Neural cell (in vitro differentiated cells): ENCODE data around the gene GPAT3. TPM values are rescaled to one million over a fixed set of nuclear protein-coding genes. Genes with fewer than 3 reads are reported as not detected.
A peak's percentile ranks its signal among the peaks of the same experiment; 100 is the strongest.

ENCODE experiments used
- H2AFZ ChIP-seq: fragments of 200-600, 300-800 bp; sonication (generic), shearing (Covaris generic); 2 replicates; pipeline ENCODE4 v1.6.0; 2014; ENCODE audit warnings: low read depth, mild to moderate bottlenecking, antibody characterized with exemption, low read length, moderate library complexity
- H3F3A ChIP-seq: fragments of 200-600 bp; shearing (Covaris generic); 2 replicates; pipeline ENCODE4 v1.6.1; 2016; ENCODE audit warnings: mild to moderate bottlenecking, moderate library complexity, mixed read lengths, antibody characterized with exemption, low read length; ENCODE audit not compliant: insufficient read depth, poor library complexity, severe bottlenecking
- H3K27ac ChIP-seq: fragments of 200-600, 300-800 bp; sonication (generic), shearing (Covaris generic); 2 replicates; pipeline ENCODE4 v1.5.1; 2014; ENCODE audit warnings: mild to moderate bottlenecking, low read length, moderate library complexity
- H3K27me3 ChIP-seq: fragments of 300-800, 200-600 bp; sonication (generic), shearing (Covaris generic); 2 replicates; pipeline ENCODE4 v1.6.0; 2014; ENCODE audit warnings: mild to moderate bottlenecking, low read depth, low read length, moderate library complexity; ENCODE audit not compliant: insufficient read depth
- H3K36me3 ChIP-seq: fragments of 300-800, 200-600 bp; sonication (generic), shearing (Covaris generic); 2 replicates; pipeline ENCODE4 v1.5.1; 2014; ENCODE audit warnings: mild to moderate bottlenecking, antibody characterized with exemption, low read length, moderate library complexity; ENCODE audit not compliant: insufficient read depth
- H3K4me2 ChIP-seq: fragments of 300-800, 200-600 bp; sonication (generic), shearing (Covaris generic); 2 replicates; pipeline ENCODE4 v1.6.0; 2014; ENCODE audit warnings: mild to moderate bottlenecking, low read length
- H3K4me3 ChIP-seq: fragments of 300-800, 200-600 bp; sonication (generic), shearing (Covaris generic); 2 replicates; pipeline ENCODE4 v1.5.1; 2014; ENCODE audit warnings: mild to moderate bottlenecking, low read length, moderate library complexity
- H3K79me2 ChIP-seq: fragments of 200-600 bp; shearing (Covaris generic); replicated peaks from 2 replicates; pipeline ENCODE4 v1.6.0; 2014; ENCODE audit warnings: mild to moderate bottlenecking, low read length, moderate library complexity; ENCODE audit not compliant: insufficient read depth
- H3K9ac ChIP-seq: fragments of 300-800, 200-600 bp; sonication (generic), shearing (Covaris generic); 2 replicates; pipeline ENCODE4 v1.6.1; 2016; ENCODE audit warnings: mild to moderate bottlenecking, low read length, mixed read lengths
- H3K9me2 ChIP-seq: fragments of 200-600 bp; shearing (Covaris generic); 2 replicates; pipeline ENCODE4 v1.6.1; 2016; ENCODE audit warnings: mild to moderate bottlenecking, low read length, mixed read lengths; ENCODE audit not compliant: insufficient read depth
- H3K9me3 ChIP-seq: fragments of 200-600, 300-800 bp; sonication (generic), shearing (Covaris generic); 2 replicates; pipeline ENCODE4 v1.6.1; 2016; ENCODE audit warnings: mild to moderate bottlenecking, mixed run types, low read length, moderate library complexity, mixed read lengths
- H4K20me1 ChIP-seq: fragments of 200-600 bp; shearing (Covaris generic); 2 replicates; pipeline ENCODE4 v1.6.1; 2016; ENCODE audit warnings: mild to moderate bottlenecking, mixed run types; ENCODE audit not compliant: insufficient read depth
- CTCF ChIP-seq: fragments of 450-650 bp; IDR thresholded peaks from 2 replicates; pipeline ENCODE4 v1.5.1; 2014; ENCODE audit warnings: antibody characterized with exemption, mild to moderate bottlenecking, moderate library complexity; ENCODE audit not compliant: poor library complexity, severe bottlenecking
- EP300 ChIP-seq: fragments of 450-650 bp; conservative IDR thresholded peaks from 2 replicates; pipeline ENCODE4 v1.6.1; 2014; ENCODE audit warnings: antibody characterized with exemption, mild to moderate bottlenecking, moderate library complexity; ENCODE audit not compliant: poor library complexity, severe bottlenecking
- EZH2 ChIP-seq: fragments of 200-600, 300-800 bp; shearing (Covaris generic), sonication (generic); IDR thresholded peaks from 2 replicates; pipeline ENCODE4 v1.6.1; 2014; ENCODE audit warnings: antibody characterized with exemption, low read length, borderline replicate concordance, mild to moderate bottlenecking; ENCODE audit not compliant: insufficient read depth, poor library complexity, severe bottlenecking
- MXI1 ChIP-seq: fragments of 450-650 bp; conservative IDR thresholded peaks from 2 replicates; pipeline ENCODE4 v1.6.1; 2014; ENCODE audit warnings: antibody characterized with exemption, mild to moderate bottlenecking; ENCODE audit not compliant: poor library complexity, severe bottlenecking
- POLR2AphosphoS5 ChIP-seq: IDR thresholded peaks from 2 replicates; pipeline ENCODE4 v1.6.1; 2012
- RAD21 ChIP-seq: fragments of 450-650 bp; conservative IDR thresholded peaks from 2 replicates; pipeline ENCODE4 v1.6.1; 2014; ENCODE audit warnings: antibody characterized with exemption, mild to moderate bottlenecking, moderate library complexity
- REST ChIP-seq: IDR thresholded peaks from 2 replicates; pipeline ENCODE4 v1.6.1; 2012; ENCODE audit warnings: borderline replicate concordance
- SMC3 ChIP-seq: fragments of 450-650 bp; conservative IDR thresholded peaks from 2 replicates; pipeline ENCODE4 v1.6.1; 2014; ENCODE audit warnings: antibody characterized with exemption, mild to moderate bottlenecking, moderate library complexity; ENCODE audit not compliant: poor library complexity
- TAF1 ChIP-seq: IDR thresholded peaks from 2 replicates; pipeline ENCODE4 v1.6.1; 2012; ENCODE audit warnings: low read depth
- polyA minus RNA-seq: library from RNA; depleted of rRNA, polyadenylated mRNA; stranded (reverse); fragments of >200 nt; gene quantifications from 2 replicates; pipeline ENCODE4 v1.2.3, GENCODE V29; 2014
- polyA plus RNA-seq: library from polyadenylated mRNA; depleted of rRNA; stranded (reverse); fragments of >200 nt; gene quantifications from 2 replicates; pipeline ENCODE4 v1.2.3, GENCODE V29; 2014

GPAT3 gene
- polyA plus RNA-seq (not detected in 2 replicates), polyA minus RNA-seq (not detected in 2 replicates)

- Histone ChIP-seq H3K36me3 (no peaks in the 10 kb centered on the region), H3K4me3 (peak within 1 kb of the TSS; percentile 88), H3K27ac (no peak within 1 kb of the TSS), H3K9me3 (no peaks in the 10 kb centered on the region), H3K79me2 (no peaks in the 10 kb centered on the region), H3K9ac (peak within 1 kb of the TSS; percentile 20), H3K27me3 (peaks cover 62% of the 10 kb centered on the region), H3F3A (peaks cover 7% of the 10 kb centered on the region), H2AFZ (no peak within 1 kb of the TSS), H3K9me2 (no peaks in the 10 kb centered on the region), H3K4me2 (peak within 1 kb of the TSS; percentile 97), H4K20me1 (no peaks in the 10 kb centered on the region)
- no peak for TF ChIP-seq EZH2
- TF ChIP-seq MXI1 = peak; percentile 65
- TF ChIP-seq SMC3 = no peak
- no peak for TF ChIP-seq TAF1
- TF ChIP-seq EP300 = no peak
- TF ChIP-seq CTCF = peak; percentile 12
- no peak for TF ChIP-seq RAD21
- peak; percentile 10 for TF ChIP-seq POLR2AphosphoS5
These were observed at the start of gene GPAT3 for GRCh38 chr4:83535520-83536361. GPAT3 (plus strand) TSS chr4:83536108; CDS start chr4:83536623, 515 bp downstream.

GRCh38 chr4:83486457-83487129 is 49.3 kb upstream of the GPAT3 start:
- no peaks in the 10 kb centered on the region for H3K9me3 ChIP-seq
- no peaks in the 10 kb centered on the region for H3F3A ChIP-seq
- TF ChIP-seq TAF1 (no peak), POLR2AphosphoS5 (no peak), RAD21 (no peak), CTCF (no peak), SMC3 (no peak), REST (no peak), EP300 (no peak), MXI1 (no peak), EZH2 (no peak)
- no peaks in the 10 kb centered on the region for H3K27me3 ChIP-seq
- no peak overlapping the region for H3K9ac ChIP-seq
- no peak overlapping the region for H3K27ac ChIP-seq
- H2AFZ ChIP-seq = no peak overlapping the region
- no peak overlapping the region for H3K4me2 ChIP-seq
- H3K79me2 ChIP-seq = no peaks in the 10 kb centered on the region
- H3K4me3 ChIP-seq = no peak overlapping the region
- no peaks in the 10 kb centered on the region for H4K20me1 ChIP-seq
- H3K9me2 ChIP-seq = no peaks in the 10 kb centered on the region
- no peaks in the 10 kb centered on the region for H3K36me3 ChIP-seq
